ENCODE results near the gene IDH1. TPM values are rescaled to one million over a fixed set of nuclear protein-coding genes. Genes with fewer than 3 reads are reported as not detected.

The IDH1 gene
- total RNA-seq, 1 donor from 2014 or later = 149 TPM

- H3K9me3 Mint-ChIP-seq = no peaks in the 10 kb centered on the region
- TF ChIP-seq CTCF (conservative IDR thresholded peaks at IDR 0.05) = no peak
- H3K27ac Mint-ChIP-seq = no peak overlapping the region
- no peaks in the 10 kb centered on the region for H3K27me3 Mint-ChIP-seq
- no peak for DNase-seq (ENCODE audit: extremely low spot score, unreplicated experiment)
- peaks cover 4% of the 10 kb centered on the region for H3K4me1 Mint-ChIP-seq (ENCODE audit: unreplicated experiment)
- H3K4me3 Mint-ChIP-seq = no peak overlapping the region
- no peaks in the 10 kb centered on the region for H3K36me3 Mint-ChIP-seq
Measured at GRCh38 chr2:208207769-208208168, 47.1 kb downstream of the IDH1 start.

- TF ChIP-seq CTCF (conservative IDR thresholded peaks at IDR 0.05) = no peak
- DNase-seq (ENCODE audit: extremely low spot score, unreplicated experiment) = no peak
- Mint-ChIP-seq H3K36me3 (no peaks in the 10 kb centered on the region), H3K9me3 (no peaks in the 10 kb centered on the region), H3K4me1 (ENCODE audit: unreplicated experiment) (peaks cover 4% of the 10 kb centered on the region), H3K27me3 (no peaks in the 10 kb centered on the region), H3K27ac (no peak overlapping the region), H3K4me3 (no peak overlapping the region)
Measured at GRCh38 chr2:208204166-208204565, 50.7 kb downstream of the IDH1 start.

- H3K4me3 Mint-ChIP-seq = no peak overlapping the region
- no peak for DNase-seq (ENCODE audit: extremely low spot score, unreplicated experiment)
- no peak for TF ChIP-seq CTCF (conservative IDR thresholded peaks at IDR 0.05)
- no peak overlapping the region for H3K27ac Mint-ChIP-seq
- H3K27me3 Mint-ChIP-seq = no peaks in the 10 kb centered on the region
- no peaks in the 10 kb centered on the region for H3K36me3 Mint-ChIP-seq
- H3K9me3 Mint-ChIP-seq = no peaks in the 10 kb centered on the region
- H3K4me1 Mint-ChIP-seq (ENCODE audit: unreplicated experiment) = no peaks in the 10 kb centered on the region
Measured at GRCh38 chr2:208195531-208195930, 59.3 kb downstream of the IDH1 start.

GRCh38 chr2:208192611-208193236, 62.1 kb downstream of the IDH1 start:
- no peaks in the 10 kb centered on the region for H3K36me3 Mint-ChIP-seq
- no peak for DNase-seq (ENCODE audit: extremely low spot score, unreplicated experiment)
- no peaks in the 10 kb centered on the region for H3K4me1 Mint-ChIP-seq (ENCODE audit: unreplicated experiment)
- H3K4me3 Mint-ChIP-seq = no peak overlapping the region
- H3K27me3 Mint-ChIP-seq = no peaks in the 10 kb centered on the region
- no peaks in the 10 kb centered on the region for H3K9me3 Mint-ChIP-seq
- H3K27ac Mint-ChIP-seq = no peak overlapping the region
- TF ChIP-seq CTCF (conservative IDR thresholded peaks at IDR 0.05) = no peak

- TF ChIP-seq CTCF (conservative IDR thresholded peaks at IDR 0.05) = no peak
- no peaks in the 10 kb centered on the region for H3K9me3 Mint-ChIP-seq
- no peak for DNase-seq (ENCODE audit: extremely low spot score, unreplicated experiment)
- H3K27ac Mint-ChIP-seq = no peak within 1 kb of the TSS
- H3K36me3 Mint-ChIP-seq = no peaks in the 10 kb centered on the region
- no peaks in the 10 kb centered on the region for H3K4me1 Mint-ChIP-seq (ENCODE audit: unreplicated experiment)
- peaks cover 5% of the 10 kb centered on the region for H3K27me3 Mint-ChIP-seq
- H3K4me3 Mint-ChIP-seq = no peak within 1 kb of the TSS
Measured at GRCh38 chr2:208189810-208190503, 64.9 kb downstream of the IDH1 start, which contains the start of gene C2orf80. C2orf80 (minus strand) TSS chr2:208190030; CDS start chr2:208186986, 3,044 bp downstream.

All from type B pancreatic cell (in vitro differentiated cells).